Transverse colon (tissue), 4 donors: ENCODE results near the gene DIPK1A. TPM values are rescaled to one million over a fixed set of nuclear protein-coding genes. Genes with fewer than 3 reads are reported as not detected.

Experiments used
- DNase-seq: peaks from one replicate; pipeline ENCODE4 v3.0.0-alpha.2; 2019
- H3K27ac ChIP-seq, 4 donors: fragments of 200-600 bp; sonication (generic); 2 replicates each; pipeline ENCODE4 v1.5.1; 2016 to 2018; ENCODE audit warnings: inconsistent platforms in 4 of 4
- H3K27me3 ChIP-seq: fragments of 200-600 bp; sonication (generic); 2 replicates; pipeline ENCODE4 v1.5.1; 2017; ENCODE audit warnings: inconsistent platforms
- H3K36me3 ChIP-seq, 4 donors: fragments of 200-600 bp; sonication (generic); 2 replicates each; pipeline ENCODE4 v1.5.1; 2017 to 2019; ENCODE audit warnings: inconsistent platforms in 4 of 4
- H3K4me1 ChIP-seq, 4 donors: fragments of 200-600 bp; sonication (generic); 2 replicates each; pipeline ENCODE4 v1.5.1; 2017 to 2020; ENCODE audit warnings: inconsistent platforms in 4 of 4
- H3K4me3 ChIP-seq, 4 donors: fragments of 200-600 bp; sonication (generic); 1 replicate in 1 of 4; 2 replicates in 3 of 4; pipeline versions ENCODE4 v1.5.1 to v1.6.1; 2017 to 2019; ENCODE audit warnings: inconsistent platforms in 4 of 4
- H3K9me3 ChIP-seq, 2 donors: fragments of 200-600 bp; sonication (generic); 2 replicates each; pipeline ENCODE4 v1.5.1; 2017 to 2019; ENCODE audit warnings: inconsistent platforms in 2 of 2
- CTCF ChIP-seq, 5 experiments: fragments of 200-600 bp in 3 of 5; fragments of 450-650 bp in 2 of 5; sonication (generic) in 3 of 5; IDR thresholded peaks; 1 replicate in 2 of 5; 2 replicates in 3 of 5; pipeline ENCODE4 v1.5.1; 2016 to 2017; ENCODE audit warnings: antibody characterized with exemption in 5 of 5, inconsistent platforms in 3 of 5, mild to moderate bottlenecking in 2 of 5, moderate library complexity in 1 of 5
- EP300 ChIP-seq: sonication (generic); formaldehyde crosslinking; IDR thresholded peaks from one replicate; pipeline ENCODE4 v1.6.1; 2017; ENCODE audit warnings: antibody characterized with exemption, low read depth
- POLR2A ChIP-seq: fragments of 450-650 bp; IDR thresholded peaks from one replicate; pipeline ENCODE4 v1.6.1; 2016; ENCODE audit warnings: antibody characterized with exemption, mild to moderate bottlenecking, moderate library complexity
- POLR2AphosphoS5 ChIP-seq, 3 donors: sonication (generic); formaldehyde crosslinking; IDR thresholded peaks; one replicate each; pipeline ENCODE4 v1.6.1; 2016; ENCODE audit warnings: antibody characterized with exemption in 3 of 3
- WGBS, 2 donors: methylation state at CpG; one replicate each; pipeline ENCODE4 v1.1.5; 2018; ENCODE audit warnings: low coverage in 1 of 2; 5-methylcytosine and 5-hydroxymethylcytosine counted together
- in situ Hi-C, 4 donors: fragments of 200-750 bp; cut with MboI; loops; one replicate each; pipeline versions ENCODE4 v1.15.0 to v1.15.1; 2017; ENCODE audit warnings: low sequenced_read_pairs in 3 of 4, low pct_ligation_motif_present in 1 of 4, low pct_unique_long_range_greater_than_20kb in 1 of 4
- intact Hi-C: fragments of 100-400 bp; cut with DNase I; formaldehyde crosslinking; loops from one replicate; pipeline ENCODE4 v1.15.1; 2023; ENCODE audit warnings: low total_unique reads
- total RNA-seq, 4 donors: library from RNA; depleted of rRNA; stranded (reverse); fragments of >200 nt; gene quantifications; one replicate each; pipeline ENCODE4 v1.1.0, GENCODE V29; 2016

DIPK1A gene
- total RNA-seq, 4 donors from 2014 or later: 6.0 to 17.9 (median 11.2) TPM

- Histone ChIP-seq H3K4me3 (no peak overlapping the region), H3K4me1 (peaks cover 0 to 17% (median 5%) of the 10 kb centered on the region in 4 donors), H3K27me3 (no peaks in the 10 kb centered on the region), H3K9me3 (no peaks in the 10 kb centered on the region), H3K27ac (no peak overlapping the region), H3K36me3 (no peaks in the 10 kb centered on the region)
- intact Hi-C loops: no loop called here
- in situ Hi-C loops: no loop called here
- DNase-seq: no peak
- no peak for TF ChIP-seq POLR2AphosphoS5 (IDR thresholded peaks at IDR 0.05)
- TF ChIP-seq CTCF (IDR thresholded peaks at IDR 0.05): no peak
- no peak for TF ChIP-seq POLR2A
- no peak for TF ChIP-seq EP300
- WGBS, 2 donors: 72 to 79% methylated on average over 3 of the region's 3 CpGs
Measured at GRCh38 chr1:92913093-92913819, 48.0 kb downstream of the DIPK1A start.

GRCh38 chr1:92910081-92910480 lies 51.2 kb downstream of the DIPK1A start:
- TF ChIP-seq POLR2AphosphoS5 (IDR thresholded peaks at IDR 0.05): no peak
- TF ChIP-seq CTCF (IDR thresholded peaks at IDR 0.05): no peak
- no peak for TF ChIP-seq EP300
- no peak for TF ChIP-seq POLR2A
- Histone ChIP-seq H3K9me3 (peaks cover 0 to 3% of the 10 kb centered on the region in 2 donors), H3K36me3 (no peaks in the 10 kb centered on the region), H3K27me3 (no peaks in the 10 kb centered on the region), H3K27ac (no peak overlapping the region), H3K4me3 (no peak overlapping the region), H3K4me1 (peaks cover 0 to 5% (median 0%) of the 10 kb centered on the region in 4 donors)
- in situ Hi-C loops (no loop called here), intact Hi-C loops (no loop called here)
- 83 to 84% methylated on average over 4 of the region's 4 CpGs for WGBS, 2 donors
- no peak for DNase-seq

- Histone ChIP-seq H3K9me3 (peaks cover 0 to 3% of the 10 kb centered on the region in 2 donors), H3K4me3 (no peak overlapping the region), H3K36me3 (no peaks in the 10 kb centered on the region), H3K4me1 (peaks cover 0 to 5% (median 0%) of the 10 kb centered on the region in 4 donors), H3K27me3 (no peaks in the 10 kb centered on the region), H3K27ac (no peak overlapping the region)
- intact Hi-C loops (no loop called here), in situ Hi-C loops (no loop called here)
- 54 to 78% methylated on average over 2 to 3 of the region's 3 CpGs for WGBS, 2 donors
- TF ChIP-seq EP300 (no peak), POLR2A (no peak), CTCF (IDR thresholded peaks at IDR 0.05) (no peak), POLR2AphosphoS5 (IDR thresholded peaks at IDR 0.05) (no peak)
- DNase-seq: no peak
Measured at GRCh38 chr1:92909321-92909720, 51.9 kb downstream of the DIPK1A start.

- in situ Hi-C loops: no loop called here
- 91 to 92% methylated on average over 2 of the region's 2 CpGs for WGBS, 2 donors
- no peaks in the 10 kb centered on the region for H3K36me3 ChIP-seq
Measured at GRCh38 chr1:92907949-92908684, 53.1 kb downstream of the DIPK1A start.

More at GRCh38 chr1:92907949-92908684, 53.1 kb downstream of the DIPK1A start:
- Histone ChIP-seq H3K27ac (no peak overlapping the region), H3K4me1 (peaks cover 0 to 5% (median 0%) of the 10 kb centered on the region in 4 donors), H3K4me3 (no peak overlapping the region), H3K27me3 (no peaks in the 10 kb centered on the region), H3K9me3 (peaks cover 0 to 3% of the 10 kb centered on the region in 2 donors)
- intact Hi-C loops: no loop called here
- TF ChIP-seq POLR2AphosphoS5 (IDR thresholded peaks at IDR 0.05): no peak
- no peak for TF ChIP-seq EP300
- no peak for TF ChIP-seq CTCF (IDR thresholded peaks at IDR 0.05)
- no peak for TF ChIP-seq POLR2A
- DNase-seq: no peak
